Measurements from ENCODE around the gene ZDHHC17.

The ZDHHC17 gene

DNA sequence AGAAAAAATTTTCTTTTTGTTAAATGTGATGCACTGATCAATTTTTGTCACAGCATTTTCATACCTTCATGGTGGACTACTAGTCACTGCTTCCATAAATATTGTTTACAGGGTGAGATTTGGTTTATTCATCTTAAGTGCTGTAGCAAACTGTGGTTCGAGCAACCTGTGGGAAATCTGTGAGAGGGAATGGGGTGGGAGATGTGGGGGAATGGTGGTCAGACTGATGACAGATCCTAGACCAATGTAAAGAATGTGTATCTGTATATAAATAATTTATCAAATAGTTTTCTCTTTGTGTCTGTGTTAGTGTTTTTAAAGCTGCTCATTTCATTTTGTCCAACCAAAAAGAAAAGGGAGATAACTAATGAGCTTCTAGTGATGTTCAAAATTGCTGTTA is 88.2 kb downstream of the ZDHHC17 start:
- H3K4me3 ChIP-seq (ENCODE audit: low read depth, low read length) = no peak overlapping the region
- TF ChIP-seq, protein P1, sequence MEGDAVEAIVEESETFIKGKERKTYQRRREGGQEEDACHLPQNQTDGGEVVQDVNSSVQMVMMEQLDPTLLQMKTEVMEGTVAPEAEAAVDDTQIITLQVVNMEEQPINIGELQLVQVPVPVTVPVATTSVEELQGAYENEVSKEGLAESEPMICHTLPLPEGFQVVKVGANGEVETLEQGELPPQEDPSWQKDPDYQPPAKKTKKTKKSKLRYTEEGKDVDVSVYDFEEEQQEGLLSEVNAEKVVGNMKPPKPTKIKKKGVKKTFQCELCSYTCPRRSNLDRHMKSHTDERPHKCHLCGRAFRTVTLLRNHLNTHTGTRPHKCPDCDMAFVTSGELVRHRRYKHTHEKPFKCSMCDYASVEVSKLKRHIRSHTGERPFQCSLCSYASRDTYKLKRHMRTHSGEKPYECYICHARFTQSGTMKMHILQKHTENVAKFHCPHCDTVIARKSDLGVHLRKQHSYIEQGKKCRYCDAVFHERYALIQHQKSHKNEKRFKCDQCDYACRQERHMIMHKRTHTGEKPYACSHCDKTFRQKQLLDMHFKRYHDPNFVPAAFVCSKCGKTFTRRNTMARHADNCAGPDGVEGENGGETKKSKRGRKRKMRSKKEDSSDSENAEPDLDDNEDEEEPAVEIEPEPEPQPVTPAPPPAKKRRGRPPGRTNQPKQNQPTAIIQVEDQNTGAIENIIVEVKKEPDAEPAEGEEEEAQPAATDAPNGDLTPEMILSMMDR (IDR thresholded peaks at IDR 0.05; ENCODE audit: low read depth, low read length, missing control alignments) = no peak
- no peak for DNase-seq (ENCODE audit: low read depth)

DNA sequence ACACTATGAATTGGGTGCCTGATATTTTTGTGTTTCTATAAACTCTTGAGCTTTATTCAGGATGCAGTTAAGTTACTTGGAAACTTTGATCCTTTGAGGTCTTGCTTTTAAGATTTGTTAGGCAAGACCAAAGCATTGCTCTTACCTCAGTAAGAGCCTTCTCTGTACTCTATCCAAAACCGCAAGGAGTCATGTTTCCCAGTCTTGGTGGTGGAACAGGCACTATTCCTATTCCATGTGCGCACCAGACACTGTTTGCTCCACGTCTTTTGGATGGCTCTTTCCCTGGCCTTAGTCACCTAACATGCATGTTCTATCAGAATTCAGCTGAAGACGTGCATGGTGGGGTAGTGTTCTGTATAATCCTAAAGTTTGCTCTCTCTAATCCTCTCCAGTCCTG is 91.4 kb downstream of the ZDHHC17 start:
- TF ChIP-seq, protein P1 (IDR thresholded peaks at IDR 0.05; ENCODE audit: low read depth, low read length, missing control alignments) = no peak
- DNase-seq (ENCODE audit: low read depth) = no peak
- no peak overlapping the region for H3K4me3 ChIP-seq (ENCODE audit: low read depth, low read length)

DNA sequence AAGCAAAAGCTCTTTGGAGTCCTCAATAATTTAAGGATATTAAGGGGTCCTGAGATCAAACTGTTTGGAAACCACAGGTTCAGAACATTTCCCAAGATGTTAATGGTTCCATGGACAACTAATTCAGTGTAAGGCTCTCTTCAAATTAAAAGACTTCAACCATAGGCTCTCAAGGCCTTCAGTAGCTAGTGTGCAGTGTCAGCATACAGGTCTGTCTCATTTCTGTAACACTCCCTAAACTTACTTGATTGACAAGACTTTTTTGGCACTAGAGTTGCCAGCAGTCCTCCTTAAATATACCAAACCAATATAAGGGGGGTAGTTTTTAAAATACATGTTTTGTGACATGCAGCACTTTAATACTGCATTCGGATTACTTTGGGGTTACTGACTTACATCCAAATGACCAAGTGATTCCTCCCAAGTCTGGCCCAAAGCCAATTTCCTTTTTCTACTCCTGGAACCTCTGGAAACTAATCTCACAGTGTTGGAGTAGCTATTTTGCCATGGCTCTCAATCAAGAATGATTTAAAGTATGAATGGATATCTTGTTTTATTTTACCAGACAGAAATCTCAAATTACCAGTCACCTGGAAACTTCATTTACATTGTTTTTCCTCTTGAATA is 92.2 kb downstream of the ZDHHC17 start:
- TF ChIP-seq, protein P1 (IDR thresholded peaks at IDR 0.05; ENCODE audit: low read depth, low read length, missing control alignments) = no peak
- no peak for DNase-seq (ENCODE audit: low read depth)

DNA sequence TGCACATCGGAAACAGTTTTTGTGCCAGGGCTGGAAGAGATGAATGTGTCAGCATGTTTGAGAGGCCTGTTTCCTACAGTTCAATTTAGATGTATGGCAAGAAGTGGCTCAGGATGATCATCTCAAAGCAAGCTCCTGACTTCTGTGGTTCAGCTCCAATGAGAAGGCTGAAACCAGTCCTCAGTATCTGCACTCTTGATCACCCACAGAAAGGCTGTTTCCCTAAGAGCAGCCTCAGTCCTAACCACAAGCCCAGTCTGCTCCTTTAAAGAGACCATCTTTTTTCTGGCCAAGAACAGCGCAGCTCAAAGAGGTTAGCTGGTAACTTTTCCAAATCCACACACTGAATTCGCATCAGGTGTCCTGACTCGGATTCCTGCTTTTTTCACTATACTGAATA is 95.7 kb downstream of the ZDHHC17 start:
- DNase-seq (ENCODE audit: low read depth) = no peak
- TF ChIP-seq, protein P1 (IDR thresholded peaks at IDR 0.05; ENCODE audit: low read depth, low read length, missing control alignments) = no peak

More for the DNA sequence above, 92.2 kb downstream of the ZDHHC17 start:
- no peak overlapping the region for H3K4me3 ChIP-seq (ENCODE audit: low read depth, low read length)

DNA sequence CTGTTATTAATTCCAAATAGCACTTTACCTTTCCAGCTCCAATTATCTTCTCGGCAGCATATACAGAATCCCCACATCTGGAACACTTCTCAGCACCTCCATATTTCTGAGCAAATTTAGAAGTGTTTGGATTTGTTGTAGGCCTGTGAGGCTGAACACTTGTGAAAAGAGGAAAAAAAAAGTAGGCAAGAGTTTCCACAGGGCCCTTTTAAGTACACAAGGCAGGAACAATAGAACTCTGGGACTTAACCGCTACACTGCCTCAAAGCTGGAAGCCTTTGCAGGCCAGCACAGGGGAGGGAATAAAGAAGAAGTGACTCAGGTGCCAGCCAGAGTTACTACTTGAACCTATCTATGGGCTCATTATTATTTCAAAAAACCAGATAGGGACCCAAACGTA is 96.3 kb downstream of the ZDHHC17 start:
- TF ChIP-seq, protein P1 (IDR thresholded peaks at IDR 0.05; ENCODE audit: low read depth, low read length, missing control alignments) = no peak
- H3K4me3 ChIP-seq (ENCODE audit: low read depth, low read length) = no peak overlapping the region
- DNase-seq (ENCODE audit: low read depth) = no peak

More for the DNA sequence above, 95.7 kb downstream of the ZDHHC17 start:
- no peak overlapping the region for H3K4me3 ChIP-seq (ENCODE audit: low read depth, low read length)

DNA sequence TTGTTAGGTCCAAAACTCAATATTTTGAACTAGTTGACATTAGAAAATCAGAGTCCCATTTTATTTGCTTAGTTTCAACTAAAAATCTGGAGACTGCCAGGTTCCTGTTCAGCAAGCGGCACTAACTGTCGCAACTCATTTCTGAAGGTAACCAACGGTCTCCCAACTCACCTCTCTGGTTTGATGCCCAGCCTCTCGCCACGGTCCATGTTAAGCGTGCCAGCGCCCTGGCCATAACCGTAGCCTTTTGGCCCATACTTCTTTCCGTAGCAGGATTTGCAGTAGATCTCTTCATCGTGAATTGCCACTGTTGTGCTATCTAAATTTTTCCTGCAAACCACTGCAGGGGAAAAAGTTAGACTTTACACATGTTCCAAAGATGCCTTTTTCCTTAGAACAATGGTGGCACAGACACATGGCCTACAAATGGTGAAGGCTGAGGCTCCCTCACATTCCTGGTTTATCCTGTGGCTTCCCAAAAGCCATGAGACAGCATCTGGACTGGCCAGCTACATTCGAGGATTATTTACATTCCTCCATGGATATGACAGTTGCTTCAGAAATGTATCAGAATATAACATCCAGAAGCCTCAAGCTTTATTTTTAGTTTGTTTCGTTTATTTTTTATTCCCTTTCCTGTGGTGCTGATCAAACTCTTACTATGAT is 99.2 kb downstream of the ZDHHC17 start:
- TF ChIP-seq, protein P1 (IDR thresholded peaks at IDR 0.05; ENCODE audit: low read depth, low read length, missing control alignments) = no peak
- no peak overlapping the region for H3K4me3 ChIP-seq (ENCODE audit: low read depth, low read length)
- DNase-seq (ENCODE audit: low read depth) = no peak

DNA sequence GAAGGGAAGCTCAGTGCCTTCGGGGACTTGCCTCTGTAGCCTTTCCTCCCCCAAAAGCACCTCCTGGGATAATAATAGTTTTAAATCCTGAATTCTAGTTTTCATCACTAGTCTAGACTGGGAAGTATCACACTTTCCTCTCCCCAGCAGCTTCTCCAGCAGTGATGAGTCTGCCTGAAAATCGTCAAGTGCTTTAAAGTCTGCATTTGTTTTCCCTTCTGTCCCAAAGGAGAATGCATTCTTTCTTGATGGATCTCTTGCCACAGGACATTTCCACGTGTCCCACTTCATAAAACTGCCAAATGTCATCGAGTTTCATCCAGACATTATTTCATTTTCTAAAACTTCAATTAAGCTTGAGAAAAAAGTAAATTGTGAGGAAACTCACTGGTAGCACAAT is 99.9 kb downstream of the ZDHHC17 start:
- TF ChIP-seq, protein P1 (IDR thresholded peaks at IDR 0.05; ENCODE audit: low read depth, low read length, missing control alignments) = no peak
- DNase-seq (ENCODE audit: low read depth) = no peak
- no peak overlapping the region for H3K4me3 ChIP-seq (ENCODE audit: low read depth, low read length)

Data from GM12864 (cell line).